ENCODE results near the gene STK36. TPM values are rescaled to one million over a fixed set of nuclear protein-coding genes. Genes with fewer than 3 reads are reported as not detected.

STK36 gene
- polyA plus RNA-seq, 1 donor: 28.0 TPM

GRCh38 chr2:218721488-218721887, 49.6 kb downstream of the STK36 start:
- no peak for DNase-seq

DNA sequence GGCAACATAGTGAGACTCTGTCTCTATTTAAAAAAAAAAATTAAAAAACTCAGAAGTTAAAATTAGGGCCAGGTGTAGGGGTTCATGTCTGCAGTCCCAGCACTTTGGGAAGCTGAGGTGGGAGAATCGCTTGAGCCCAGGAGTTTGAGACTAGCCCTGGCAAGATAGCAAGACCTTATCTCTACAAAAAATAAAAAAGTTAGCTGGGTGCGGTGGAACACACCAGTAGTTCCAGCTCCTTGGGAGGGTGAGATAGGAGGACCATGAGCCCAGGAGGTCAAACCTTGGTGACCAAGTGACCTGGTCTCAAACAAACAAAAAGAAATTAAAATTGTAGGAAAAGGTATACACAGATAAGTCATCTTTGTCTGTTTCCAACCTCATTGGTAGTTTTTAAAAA, 50.0 kb downstream of the STK36 start:
- DNase-seq: no peak

DNA sequence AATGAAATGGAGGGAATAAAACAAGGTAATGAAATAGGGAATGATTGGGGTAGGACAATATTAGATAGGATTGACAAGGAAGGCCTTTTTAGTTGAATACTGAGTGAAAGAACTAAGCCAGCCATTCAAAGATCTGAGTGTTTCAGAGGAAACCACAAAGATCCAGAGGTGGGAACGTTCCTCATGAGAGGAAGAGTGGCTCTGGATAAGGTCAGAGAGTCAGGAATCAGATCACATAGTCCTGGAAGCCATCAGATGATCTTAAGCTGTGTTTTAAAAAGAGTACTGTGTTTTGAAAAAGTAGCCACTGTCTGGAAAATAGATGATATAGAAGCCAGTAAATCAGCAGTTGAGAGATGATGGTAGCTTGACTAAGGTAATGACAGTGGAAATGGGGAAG, 50.5 kb downstream of the STK36 start:
- DNase-seq: no peak

DNA sequence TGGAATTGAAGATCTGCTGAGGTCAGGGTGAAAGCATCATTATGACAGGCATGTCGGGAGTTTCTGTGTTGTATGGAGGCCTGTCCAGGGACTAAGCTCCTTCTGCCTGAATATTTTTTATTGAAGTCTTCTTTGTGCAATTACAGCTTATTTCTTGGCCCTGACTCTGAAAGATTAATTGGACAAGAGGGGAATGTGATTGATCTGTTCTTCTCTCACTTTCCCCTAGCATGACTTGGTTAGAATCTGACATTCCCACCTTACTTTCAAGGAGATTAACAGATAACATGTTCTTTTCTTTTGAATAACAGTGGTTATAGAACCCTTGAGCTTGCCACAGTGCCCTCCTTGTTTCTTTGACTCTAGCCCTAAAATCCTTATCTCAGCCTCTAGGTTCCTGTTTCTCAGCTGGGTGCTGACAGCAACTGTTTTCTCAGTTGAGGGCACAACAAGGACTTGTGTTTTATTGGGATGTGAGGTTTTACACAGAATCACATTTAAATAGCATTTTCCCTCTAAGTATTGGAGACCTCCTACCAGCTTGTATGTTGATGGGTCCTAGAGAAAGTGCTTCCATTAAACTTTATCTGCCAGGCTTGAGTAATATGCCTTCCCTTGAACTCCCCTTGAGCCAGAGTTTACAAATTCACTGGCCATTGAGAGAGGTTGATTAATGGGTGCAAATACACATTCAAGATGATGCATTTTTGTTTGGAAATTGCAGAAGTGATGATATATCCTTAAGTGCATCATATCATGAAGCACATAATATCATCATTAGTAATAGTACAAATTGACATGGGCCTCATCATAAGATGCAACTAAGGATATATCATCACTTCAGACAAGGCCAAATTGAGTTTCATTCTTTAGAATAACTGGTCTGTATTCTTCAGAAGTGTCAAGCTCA, 51.2 kb downstream of the STK36 start:
- no peak for DNase-seq

DNA sequence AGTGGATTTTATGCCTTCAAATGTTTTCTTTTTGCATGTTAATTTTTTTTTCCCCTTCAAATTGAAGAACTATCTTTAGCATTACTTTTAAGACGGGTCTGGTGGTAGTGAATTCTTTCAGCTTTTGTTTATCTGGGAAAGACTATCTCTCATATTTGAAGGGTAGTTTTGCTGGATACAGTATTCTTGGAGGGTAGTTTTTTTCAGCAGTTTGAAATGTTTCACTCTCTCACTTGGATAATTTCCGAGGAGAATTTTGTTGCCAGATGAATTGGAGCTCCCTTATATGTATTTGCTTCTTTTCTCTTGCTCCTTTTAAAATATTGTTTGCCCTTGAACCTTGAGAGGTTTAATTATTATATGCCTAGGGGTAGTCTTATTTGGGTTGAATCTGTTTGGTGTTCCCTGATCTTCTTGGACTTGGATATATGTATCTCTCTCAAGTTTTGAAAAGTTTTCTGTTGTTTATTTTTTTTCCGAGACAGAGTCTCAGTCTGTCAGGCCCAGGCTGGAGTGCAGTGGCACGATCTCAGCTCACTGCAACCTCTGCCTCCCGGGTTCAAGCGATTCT, 54.2 kb downstream of the STK36 start:
- DNase-seq: no peak

GRCh38 chr2:218727502-218728165, 55.7 kb downstream of the STK36 start:
- no peak for DNase-seq

- no peak for DNase-seq
Measured at GRCh38 chr2:218729640-218730039, 57.8 kb downstream of the STK36 start.

DNA sequence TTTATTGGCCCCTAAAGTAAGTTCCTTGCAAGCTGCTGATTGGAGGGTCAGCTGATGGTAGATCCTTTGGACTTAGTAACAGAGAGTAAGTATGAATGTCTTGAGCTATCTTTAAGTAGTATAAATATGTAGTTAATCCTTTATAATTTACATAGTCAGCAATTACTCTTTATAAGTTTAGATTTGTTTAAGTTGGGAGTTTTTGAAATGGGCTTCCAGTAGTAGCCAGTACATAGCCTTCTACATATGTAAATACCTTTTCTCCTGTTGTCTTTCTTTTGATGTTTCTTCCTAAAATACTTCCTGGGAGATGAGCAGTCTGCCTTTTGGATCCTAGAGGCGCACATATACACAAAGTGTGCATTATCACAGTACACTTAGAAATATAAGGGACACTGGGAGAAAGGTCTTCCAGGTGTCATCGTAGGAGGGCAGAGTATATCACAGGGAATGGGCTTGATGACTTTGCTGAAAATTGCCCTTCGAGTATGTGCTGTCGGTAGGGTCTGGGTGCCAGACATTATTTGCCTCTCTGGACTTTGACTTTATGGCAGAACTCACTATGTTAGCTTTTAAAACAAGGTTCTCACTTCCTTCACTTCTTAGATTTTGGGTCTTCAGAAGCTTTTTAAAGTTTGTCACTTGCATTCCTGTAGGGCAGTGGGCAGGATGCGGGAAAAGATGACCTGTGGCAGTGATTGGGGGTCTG, 60.3 kb downstream of the STK36 start:
- no peak for DNase-seq

- DNase-seq: no peak
Measured at GRCh38 chr2:218732761-218733158, 60.9 kb downstream of the STK36 start.

DNA sequence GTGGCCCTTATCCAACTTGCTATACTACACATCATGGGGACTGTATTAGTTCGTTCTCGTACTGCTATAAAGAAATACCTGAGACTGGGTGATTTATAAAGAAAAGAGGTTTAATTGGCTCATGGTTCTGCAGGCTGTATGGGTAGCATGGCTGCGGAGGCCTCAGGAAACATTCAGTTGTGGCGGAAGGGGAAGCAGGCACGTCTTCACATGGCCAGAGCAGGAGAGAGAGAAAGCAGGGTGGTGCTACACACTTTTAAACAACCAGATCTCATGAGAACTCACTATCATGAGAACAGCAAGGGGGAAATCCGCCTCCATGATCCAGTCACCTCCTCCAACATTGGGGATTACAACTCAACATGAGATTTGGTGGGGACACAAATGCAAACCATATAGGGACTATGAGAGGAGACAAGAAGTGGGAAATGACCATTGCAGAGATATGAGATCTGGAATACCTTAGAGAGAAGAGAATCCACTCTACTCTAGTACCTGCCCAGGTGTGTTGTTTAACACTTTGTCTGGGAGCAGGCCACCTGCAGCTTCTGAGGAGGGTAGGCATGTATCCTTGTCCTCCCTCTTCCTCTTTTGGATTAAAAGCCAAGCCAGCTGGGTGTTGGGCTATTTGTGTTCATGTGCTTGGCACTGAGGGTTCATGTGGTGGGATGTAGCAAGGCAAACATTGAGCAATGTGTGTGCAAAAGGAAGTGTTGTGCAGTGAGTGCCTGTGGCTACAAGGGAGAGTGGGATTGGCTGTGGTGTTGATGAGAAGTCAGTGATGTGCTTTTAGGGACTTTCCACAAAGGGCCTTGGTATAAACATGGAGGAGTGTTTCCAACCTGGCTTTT, 61.5 kb downstream of the STK36 start:
- no peak for DNase-seq

GRCh38 chr2:218734190-218734975, 62.5 kb downstream of the STK36 start:
- DNase-seq: no peak

GRCh38 chr2:218736531-218736930, 64.6 kb downstream of the STK36 start:
- no peak for DNase-seq

- no peak for DNase-seq
Measured at GRCh38 chr2:218743068-218743467, 71.2 kb downstream of the STK36 start.

GRCh38 chr2:218744615-218745014, 72.7 kb downstream of the STK36 start:
- no peak for DNase-seq

- DNase-seq: no peak
Measured at GRCh38 chr2:218745160-218745558, 73.3 kb downstream of the STK36 start.

GRCh38 chr2:218745559-218746469, 73.9 kb downstream of the STK36 start:
- peak; percentile 59 for DNase-seq

GRCh38 chr2:218746470-218746795, 74.5 kb downstream of the STK36 start:
- DNase-seq: no peak

GRCh38 chr2:218746960-218747359, 75.1 kb downstream of the STK36 start:
- DNase-seq: no peak

DNA sequence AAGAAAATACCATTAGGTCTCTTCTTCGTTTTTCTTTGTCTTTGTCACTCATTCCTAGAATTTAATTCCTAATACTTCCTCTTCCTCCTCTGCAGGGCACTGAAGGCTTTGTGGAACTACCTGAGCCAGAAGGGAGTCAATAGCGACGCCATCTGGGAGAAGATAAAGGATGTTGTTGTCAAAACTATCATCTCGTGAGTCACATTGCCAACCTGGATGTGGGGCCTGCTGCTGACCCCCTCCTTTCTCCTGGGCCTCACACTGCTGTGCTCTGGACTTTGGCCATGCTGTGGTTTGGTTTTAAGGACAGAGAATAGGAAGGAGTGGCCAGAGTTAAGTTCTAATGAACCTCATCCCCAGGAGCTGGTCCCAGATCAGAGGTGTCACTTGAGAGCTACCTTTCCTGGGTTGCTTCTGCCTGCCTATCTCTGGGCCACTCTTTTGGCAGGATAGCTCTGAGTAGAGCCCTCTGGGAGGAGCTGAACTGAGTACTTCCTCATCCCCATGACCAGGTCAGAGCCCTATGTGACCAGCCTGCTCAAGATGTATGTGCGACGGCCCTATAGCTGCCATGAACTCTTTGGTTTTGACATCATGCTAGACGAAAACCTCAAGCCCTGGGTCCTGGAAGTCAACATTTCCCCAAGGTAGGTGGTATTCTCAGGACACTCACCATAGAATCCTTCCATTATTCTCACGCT, 77.0 kb downstream of the STK36 start:
- DNase-seq: no peak

Data from hindlimb muscle (tissue), 1 donor.